Measurements from ENCODE around the gene EIF3F. TPM values are rescaled to one million over a fixed set of nuclear protein-coding genes. Genes with fewer than 3 reads are reported as not detected.

Gene EIF3F
- total RNA-seq, 1 donor from 2014 or later: 155 TPM

GRCh38 chr11:8034106-8034585 lies 47.0 kb downstream of the EIF3F start:
- intact Hi-C loops (cut with DNase I): loop anchor here (5.0 kb wide), 1 partner anchor 53 kb away; no protein-coding TSS in a partner anchor
- ATAC-seq (no peak), DNase-seq (ENCODE audit: missing footprints) (no peak)

GRCh38 chr11:8034604-8035190 lies 47.6 kb downstream of the EIF3F start:
- intact Hi-C loops (cut with DNase I): loop anchor here (5.0 kb wide), 1 partner anchor 53 kb away; no protein-coding TSS in a partner anchor
- DNase-seq (ENCODE audit: missing footprints) (no peak), ATAC-seq (no peak)

DNA sequence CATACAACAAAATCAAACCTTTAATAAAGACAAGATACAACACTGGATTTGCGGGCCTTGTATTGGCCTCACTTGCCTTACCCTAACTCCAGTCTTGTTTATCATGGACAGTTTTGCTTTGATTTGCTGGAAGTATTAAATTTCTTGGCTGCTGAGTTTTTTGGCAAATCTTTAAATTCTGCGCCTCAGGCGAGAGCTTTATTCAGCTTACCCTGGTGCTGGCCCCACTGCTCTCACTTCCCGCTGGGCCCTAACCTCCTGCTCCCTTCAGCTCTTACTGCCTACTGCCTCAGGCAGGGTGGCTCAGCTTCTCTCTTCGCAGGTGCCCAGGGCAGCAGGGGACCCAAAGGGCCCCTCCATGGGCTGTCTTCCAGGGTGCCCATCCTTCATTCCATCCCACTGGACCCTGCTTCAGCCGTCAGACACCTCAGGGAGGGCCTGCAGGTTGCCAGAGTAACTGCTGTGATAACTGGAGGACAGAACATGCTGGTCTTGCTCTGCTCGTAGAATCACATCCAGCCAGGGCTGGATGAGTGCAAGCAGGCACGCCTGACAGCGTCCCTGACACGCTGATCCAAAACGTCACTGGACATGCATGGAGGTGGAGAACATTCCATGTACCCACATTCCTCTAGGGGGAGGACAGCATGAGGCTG lies 48.2 kb downstream of the EIF3F start:
- peak; percentile 86 for ATAC-seq
- intact Hi-C loops (cut with DNase I): no loop called here
- DNase-seq (ENCODE audit: missing footprints): no peak

DNA sequence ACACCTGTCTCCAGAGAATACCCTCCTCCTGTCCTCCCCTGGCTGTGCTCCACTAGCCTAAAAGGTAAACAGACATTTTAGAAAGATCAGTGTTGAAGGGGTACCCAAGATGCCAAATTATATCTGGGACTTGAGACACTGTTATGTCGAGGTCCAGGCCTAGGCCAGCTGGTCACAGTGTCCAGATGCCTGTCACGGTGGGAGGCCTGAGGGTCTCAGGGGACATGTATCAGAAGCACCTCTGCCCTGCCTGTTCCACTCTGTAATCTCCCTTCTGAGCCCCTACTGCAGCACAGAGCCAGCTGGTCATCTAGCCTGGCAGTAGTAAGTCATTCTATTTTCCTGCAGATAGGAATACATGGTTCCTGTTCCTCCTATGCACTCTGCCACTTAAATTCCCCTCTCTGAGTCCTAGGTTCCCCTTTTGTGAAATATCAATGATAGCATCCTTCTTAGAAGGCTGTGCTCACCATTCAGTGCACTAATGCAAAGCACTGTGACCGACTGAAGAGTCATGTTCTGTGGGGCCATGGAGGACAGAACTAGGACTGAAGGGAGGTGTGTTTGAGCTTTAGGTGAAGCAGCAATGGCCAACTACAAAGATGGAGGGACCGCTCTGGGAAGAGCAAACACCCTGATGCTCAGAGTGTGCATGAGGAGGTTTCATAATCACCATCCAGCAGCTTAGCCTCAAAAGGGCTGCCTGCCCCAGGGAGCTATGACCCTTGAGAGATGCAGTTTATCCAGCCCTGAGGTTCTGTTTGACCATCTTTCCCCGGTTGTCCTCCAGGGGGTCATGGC lies 49.1 kb downstream of the EIF3F start:
- ATAC-seq: no peak
- DNase-seq (ENCODE audit: missing footprints): no peak
- intact Hi-C loops (cut with DNase I): loop anchor here (2.0 kb wide), 1 partner anchor 25 kb away; no protein-coding TSS in a partner anchor

- ATAC-seq: no peak
- intact Hi-C loops (cut with DNase I): loop anchor here (2.0 kb wide), 1 partner anchor 24 kb away; no protein-coding TSS in a partner anchor
- DNase-seq (ENCODE audit: missing footprints): no peak
These were observed 49.8 kb downstream of the EIF3F start for GRCh38 chr11:8036986-8037385.

GRCh38 chr11:8038393-8038792 lies 51.3 kb downstream of the EIF3F start:
- DNase-seq (ENCODE audit: missing footprints) (no peak), ATAC-seq (no peak)
- intact Hi-C loops (cut with DNase I): no loop called here

DNA sequence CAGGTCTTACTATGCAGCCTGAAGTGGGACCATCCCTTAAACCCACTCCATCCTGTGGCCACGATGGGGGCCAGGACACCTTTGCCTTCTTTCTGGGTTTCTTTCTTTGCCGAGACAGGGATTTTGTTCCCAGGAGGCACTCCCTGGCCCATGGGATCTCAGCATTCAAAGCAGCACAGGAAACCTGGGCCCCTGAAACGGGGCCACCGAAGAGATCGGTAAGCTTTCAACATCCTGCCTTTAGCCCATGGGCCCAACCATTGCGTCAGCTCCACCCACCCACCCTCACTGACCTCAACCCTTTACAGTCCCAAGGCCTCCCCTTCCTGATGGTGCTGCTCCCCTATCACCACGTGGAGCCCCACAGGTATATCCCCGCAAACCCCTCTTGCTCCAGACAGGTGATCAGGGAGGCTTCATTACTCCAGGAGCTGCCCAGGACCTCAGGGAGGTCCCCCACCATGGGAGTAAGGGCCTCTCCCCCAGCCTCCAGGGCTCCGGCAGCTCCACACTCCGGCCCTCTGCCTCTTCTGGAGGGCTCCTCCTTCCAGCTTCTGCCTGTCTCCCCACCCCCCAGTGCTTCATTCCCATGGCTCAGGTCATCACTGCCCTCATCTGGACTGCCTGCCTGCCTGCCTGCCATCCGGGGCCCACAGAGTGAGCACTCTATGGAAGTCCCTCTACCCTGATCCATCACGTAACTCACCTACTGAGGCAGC lies 51.8 kb downstream of the EIF3F start:
- intact Hi-C loops (cut with DNase I): no loop called here
- ATAC-seq (no peak), DNase-seq (ENCODE audit: missing footprints) (no peak)

- intact Hi-C loops (cut with DNase I): no loop called here
- no peak for ATAC-seq
- DNase-seq (ENCODE audit: missing footprints): no peak
These were observed 52.6 kb downstream of the EIF3F start for GRCh38 chr11:8039530-8040260.

DNA sequence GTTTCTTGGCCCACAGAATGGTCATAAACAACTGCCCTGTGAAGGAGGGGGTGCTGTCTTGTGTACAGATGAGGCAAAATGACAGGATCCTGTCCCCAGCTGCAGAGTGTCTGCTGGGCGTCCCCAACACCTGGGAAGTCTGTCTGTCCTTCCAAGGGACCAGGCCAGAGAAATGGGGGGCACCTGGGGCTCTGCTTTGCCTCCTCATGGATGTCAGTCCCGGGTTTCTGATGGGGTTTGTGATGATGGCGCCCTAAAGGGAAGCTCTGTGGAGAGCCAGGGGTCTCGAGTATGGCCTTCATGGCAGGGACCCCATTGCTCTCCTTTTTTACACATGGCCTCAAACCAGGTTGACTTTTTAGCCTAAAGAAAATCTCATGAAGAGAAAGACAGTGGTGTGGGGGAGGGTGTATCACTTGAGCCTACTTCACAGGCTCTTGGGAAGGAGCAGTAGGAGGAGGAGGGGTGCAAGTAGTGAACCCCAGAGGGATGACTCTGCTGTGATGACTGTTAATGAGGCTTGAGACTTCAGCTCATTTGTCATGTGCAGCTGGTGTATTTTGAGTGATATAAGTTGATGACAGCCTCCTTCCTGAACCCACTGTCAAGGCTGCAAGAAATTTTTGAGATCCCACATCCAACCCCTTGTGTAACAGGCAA lies 53.3 kb downstream of the EIF3F start:
- ATAC-seq (no peak), DNase-seq (ENCODE audit: missing footprints) (no peak)
- intact Hi-C loops (cut with DNase I): no loop called here

- DNase-seq (ENCODE audit: missing footprints) (no peak), ATAC-seq (no peak)
- intact Hi-C loops (cut with DNase I): no loop called here
These were observed 53.8 kb downstream of the EIF3F start for GRCh38 chr11:8040921-8041285.

DNA sequence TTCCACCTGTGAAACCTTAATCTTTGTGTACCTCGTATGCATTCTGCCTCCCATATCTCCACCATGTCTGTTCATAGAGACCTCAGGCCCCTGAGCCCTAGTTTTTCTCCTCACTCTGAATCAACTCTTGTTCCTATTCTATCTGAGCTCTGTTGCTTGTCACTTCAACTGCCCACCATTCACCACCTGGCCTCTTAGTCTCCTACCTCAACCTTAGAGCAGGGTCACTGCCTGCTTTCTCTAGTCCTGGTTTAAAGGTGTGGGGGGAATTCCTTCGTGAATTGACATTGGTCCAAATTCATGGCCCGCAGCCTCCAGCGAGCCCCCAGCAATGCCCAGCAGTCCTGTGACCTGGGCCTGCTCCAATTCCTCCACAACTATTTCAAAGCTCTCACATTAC lies 54.4 kb downstream of the EIF3F start:
- DNase-seq (ENCODE audit: missing footprints) (no peak), ATAC-seq (no peak)
- intact Hi-C loops (cut with DNase I): no loop called here

GRCh38 chr11:8043756-8044155 lies 56.6 kb downstream of the EIF3F start:
- ATAC-seq (no peak), DNase-seq (ENCODE audit: missing footprints) (no peak)
- intact Hi-C loops (cut with DNase I): no loop called here

DNA sequence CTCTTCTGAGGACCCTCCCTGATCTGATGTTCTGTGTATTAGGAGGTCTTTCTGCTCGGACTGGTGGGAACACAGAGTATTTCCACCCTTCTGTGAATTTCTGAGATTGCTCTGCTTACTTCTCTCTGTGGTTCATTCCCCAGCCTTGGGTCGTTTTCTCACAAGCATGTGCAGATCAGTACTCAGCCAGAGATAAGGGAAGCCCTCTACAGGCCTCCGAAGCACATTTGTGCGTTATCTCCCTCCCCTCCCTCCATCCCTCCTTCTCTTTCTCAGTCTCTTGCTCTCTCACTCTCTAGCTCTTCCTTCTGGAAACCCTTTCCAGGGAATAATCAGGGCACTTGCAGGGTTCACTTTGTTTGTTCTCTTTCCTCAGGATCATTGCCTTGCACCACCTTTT lies 58.7 kb downstream of the EIF3F start:
- intact Hi-C loops (cut with DNase I): no loop called here

DNA sequence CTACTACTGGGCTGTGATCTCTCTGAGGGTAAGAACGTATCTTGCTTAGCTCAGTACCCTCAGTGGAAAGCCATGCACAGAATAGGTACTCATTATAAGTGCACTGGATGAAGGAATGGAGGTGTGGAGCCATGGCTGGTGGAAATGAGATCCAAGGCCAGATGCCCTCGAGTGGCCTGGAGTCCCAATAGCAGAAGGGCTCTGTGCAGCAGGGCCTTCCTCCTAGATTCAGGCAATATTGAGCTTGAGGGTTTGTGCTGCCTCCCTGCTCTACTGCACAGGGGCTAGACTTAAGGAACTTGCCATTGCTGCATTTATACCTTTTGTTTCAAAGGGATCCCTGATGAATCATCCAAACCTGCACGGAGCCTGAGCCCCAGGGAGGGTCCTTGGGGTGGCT lies 60.2 kb downstream of the EIF3F start:
- ATAC-seq (no peak), DNase-seq (ENCODE audit: missing footprints) (no peak)
- intact Hi-C loops (cut with DNase I): no loop called here

More for the DNA sequence above, 58.7 kb downstream of the EIF3F start:
- ATAC-seq (no peak), DNase-seq (ENCODE audit: missing footprints) (no peak)

DNA sequence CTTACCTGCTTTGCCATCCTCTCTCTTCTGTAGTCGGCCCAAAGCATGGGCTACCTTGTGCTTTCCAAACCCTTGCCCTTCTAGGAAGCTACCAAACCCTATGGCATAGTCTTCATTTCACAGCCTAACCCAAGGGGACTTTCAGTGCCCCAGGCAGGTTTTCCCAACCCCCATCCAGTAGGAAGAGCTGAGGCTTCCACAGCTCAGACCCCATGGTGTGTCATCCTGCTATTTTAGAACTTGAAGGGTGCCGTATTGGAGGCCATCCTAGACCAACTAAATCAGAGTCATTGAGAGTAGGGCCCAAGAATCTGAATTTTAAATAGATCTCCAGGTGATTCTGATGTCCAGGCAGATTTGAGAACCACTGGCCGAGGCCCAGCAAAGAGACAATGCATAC lies 61.9 kb downstream of the EIF3F start:
- DNase-seq (ENCODE audit: missing footprints): no peak
- intact Hi-C loops (cut with DNase I): no loop called here
- ATAC-seq: no peak

Measured in Right ventricle myocardium inferior (tissue), 1 donor.